Psoas muscle (tissue), 8 donors: ENCODE measurements around the gene TMEM256. TPM values are rescaled to one million over a fixed set of nuclear protein-coding genes. Genes with fewer than 3 reads are reported as not detected.

Experiments used
- ATAC-seq, 4 donors: fragments of 200-7000 bp; cut with Tn5 transposase; one replicate each; pipeline ENCODE4 v1.9.1; 2020; ENCODE audit warnings: moderate library complexity in 3 of 4, mild to moderate bottlenecking in 2 of 4
- DNase-seq, 2 donors: peaks; one replicate each; pipeline ENCODE4 v3.0.0-alpha.2; 2020
- H3K27ac ChIP-seq: fragments of 200-600 bp; one replicate; pipeline ENCODE4 v1.8.0; 2022
- H3K27me3 ChIP-seq, 3 donors: fragments of 200-600 bp in 1 of 3; one replicate each; pipeline versions ENCODE4 v1.6.1 to v1.8.0; 2013 to 2022; ENCODE audit warnings: low read length in 2 of 3, mild to moderate bottlenecking in 2 of 3, moderate library complexity in 1 of 3; ENCODE audit not compliant: insufficient read depth in 3 of 3
- H3K36me3 ChIP-seq, 2 donors: fragments of 200-600 bp in 1 of 2; one replicate each; pipeline versions ENCODE4 v1.6.1 to v1.8.0; 2013 to 2022; ENCODE audit warnings: low read depth in 1 of 2, mild to moderate bottlenecking in 1 of 2, moderate library complexity in 1 of 2; ENCODE audit not compliant: insufficient read depth in 1 of 2
- H3K4me1 ChIP-seq: fragments of 200-600 bp; one replicate; pipeline ENCODE4 v1.8.0; 2022
- H3K4me3 ChIP-seq: fragments of 200-600 bp; one replicate; pipeline ENCODE4 v1.8.0; 2022; ENCODE audit warnings: mild to moderate bottlenecking
- H3K9me3 ChIP-seq: fragments of 200-600 bp; one replicate; pipeline ENCODE4 v1.8.0; 2022
- CTCF ChIP-seq: fragments of 200-600 bp; IDR thresholded peaks from one replicate; pipeline ENCODE4 v1.8.0; 2022; ENCODE audit warnings: antibody characterized with exemption
- WGBS, 3 donors: extraction: QIAGEN DNeasy Blood & Tissue Kit; methylation state at CpG; one replicate each; pipeline versions ENCODE4 v1.1.6 to v1.1.7; 2013; 5-methylcytosine and 5-hydroxymethylcytosine counted together
- intact Hi-C, 2 donors: fragments of 100-400 bp; cut with DNase I; formaldehyde crosslinking; loops; one replicate each; pipeline versions ENCODE4 v1.11.0 to v1.14.2; 2022
- polyA plus RNA-seq, 3 donors: library from polyadenylated mRNA; stranded (reverse); fragments of 200-250 nt; gene quantifications; one replicate each; pipeline ENCODE4 v1.2.3, GENCODE V29; 2013
- total RNA-seq, 4 donors: library from RNA; stranded (reverse); fragmentation: NEBNext Ultra II Directional in 2 of 4; extraction: Animal tissue kit (Norgen Biotek cat#: 25700) in 2 of 4; gene quantifications; one replicate each; pipeline versions ENCODE4 v1.2.1 to v1.2.4, GENCODE V29; 2021 to 2023
- donor health status: healthy with polysubstance abuse.
- donor health status: DM: no; HTN: no; CAD: no; lungs with moderate emphysema.
- donor health status: Bipolar disorder and iron deficiency.
- donor health status: healthy.
- donor health status: DM: yes; HTN: yes; CAD: no.
- donor health status: DM: no; HTN: no; CAD: no.
- donor health status: DM: no; HTN: no; CAD: no.
- donor health status: DM: yes; HTN: yes; CAD: no.

TMEM256 gene
- total and polyA plus RNA-seq, 7 donors, result 47.1 to 80.4 (median 62.4) TPM

- DNase-seq, result peak; percentile 76 to 83
- intact Hi-C loops, result no loop called here
- H3K36me3 ChIP-seq, result peaks cover 0 to 7% of the 10 kb centered on the region in 2 donors
Observed at GRCh38 chr17:7403043-7403726, 712 bp downstream of the TMEM256 start.

DNA sequence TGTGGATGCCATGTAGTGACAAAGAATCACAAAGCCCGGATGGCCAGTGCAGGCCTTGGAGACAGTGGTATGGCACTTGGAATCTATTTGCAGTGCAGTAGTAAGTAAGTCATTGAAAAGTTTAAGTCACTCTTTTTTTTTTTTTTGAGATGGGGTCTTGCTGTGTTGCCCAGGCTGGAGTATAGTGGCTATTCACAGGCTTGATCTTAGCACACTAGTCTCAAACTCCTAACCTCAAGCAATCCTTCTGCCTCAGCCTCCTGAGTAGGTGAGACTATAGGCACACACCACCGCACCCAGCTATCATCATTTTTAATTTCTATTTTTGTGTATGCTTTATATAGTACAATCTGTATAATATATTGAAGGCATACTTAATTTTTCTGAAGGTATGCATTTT, 5.3 kb downstream of the TMEM256 start:
- peaks cover 9% of the 10 kb centered on the region for H3K4me1 ChIP-seq
- H3K4me3 ChIP-seq, result no peak overlapping the region
- no peak for ATAC-seq
- H3K27me3 ChIP-seq, result no peaks in the 10 kb centered on the region
- intact Hi-C loops, result loop anchor here in 1 of 2 donors (5.0 kb wide), 1 partner anchor 44 kb away; no protein-coding TSS in a partner anchor
- H3K27ac ChIP-seq, result no peak overlapping the region
- no peak for TF ChIP-seq CTCF
- DNase-seq, result no peak
- H3K9me3 ChIP-seq, result no peaks in the 10 kb centered on the region
- peaks cover 0 to 7% of the 10 kb centered on the region in 2 donors for H3K36me3 ChIP-seq
- WGBS, 3 donors, result 66 to 95% (median 69%) methylated on average over 2 of the region's 2 CpGs

More at GRCh38 chr17:7403043-7403726, 712 bp downstream of the TMEM256 start:
- Histone ChIP-seq H3K4me3 (peak overlapping the region; percentile 73), H3K9me3 (no peaks in the 10 kb centered on the region), H3K27ac (peak overlapping the region; percentile 75), H3K4me1 (peaks cover 9% of the 10 kb centered on the region), H3K27me3 (no peaks in the 10 kb centered on the region)
- ATAC-seq, result peak in 2 of 4 donors; percentile 2 to 6
- WGBS, 3 donors, result 10 to 11% (median 10%) methylated on average over 16 of the region's 16 CpGs
- no peak for TF ChIP-seq CTCF

GRCh38 chr17:7396147-7396546, 7.8 kb downstream of the TMEM256 start:
- Histone ChIP-seq H3K4me3 (no peak overlapping the region), H3K4me1 (no peaks in the 10 kb centered on the region), H3K36me3 (peaks cover 0 to 17% of the 10 kb centered on the region in 2 donors), H3K27ac (no peak overlapping the region), H3K9me3 (no peaks in the 10 kb centered on the region), H3K27me3 (no peaks in the 10 kb centered on the region)
- TF ChIP-seq CTCF, result no peak
- no peak for DNase-seq
- intact Hi-C loops, result loop anchor here in 1 of 2 donors (5.0 kb wide), 1 partner anchor 46 kb away; no protein-coding TSS in a partner anchor
- WGBS, 3 donors, result 76 to 94% (median 81%) methylated on average over 4 of the region's 4 CpGs
- ATAC-seq, result no peak

- peaks cover 3 to 30% of the 10 kb centered on the region in 2 donors for H3K36me3 ChIP-seq
- peak within 1 kb of the TSS; percentile 95 for H3K4me3 ChIP-seq
- H3K27ac ChIP-seq, result peak within 1 kb of the TSS; percentile 91
- no peak for TF ChIP-seq CTCF
- H3K9me3 ChIP-seq, result no peaks in the 10 kb centered on the region
- H3K4me1 ChIP-seq, result no peaks in the 10 kb centered on the region
- DNase-seq, result peak; percentile 89 to 92
- intact Hi-C loops, result loop anchor here (5.0 kb wide), 4 partner anchors 37 to 93 kb away; partner anchors contain the start of genes KCTD11 (in 1 of the 2) and TMEM95 (in 1 of the 2)
- ATAC-seq, result peak; percentile 89 to 91 (median 90)
- H3K27me3 ChIP-seq, result no peaks in the 10 kb centered on the region
- 0 to 1% (median 1%) methylated on average over 55 to 71 of the region's 71 CpGs for WGBS, 3 donors
Observed at GRCh38 chr17:7394452-7395191, 9.3 kb downstream of the TMEM256 start, which contains the start of gene PLSCR3. TSS of gene PLSCR3 (minus strand) at chr17:7394525. CDS start at chr17:7394110, 415 bp downstream.
